Measurements from ENCODE around the gene EDA.

GRCh38 chrX:69664693-69665092 is 48.8 kb downstream of the EDA start:
- TF ChIP-seq POLR2A (IDR thresholded peaks at IDR 0.05) (no peak), CTCF (IDR thresholded peaks at IDR 0.05) (no peak), POLR2AphosphoS5 (IDR thresholded peaks at IDR 0.05) (no peak), EP300 (IDR thresholded peaks at IDR 0.05) (no peak)
